WTC11 (cell line): ENCODE measurements around the gene MNX1. TPM values are rescaled to one million over a fixed set of nuclear protein-coding genes. Genes with fewer than 3 reads are reported as not detected.

Experiments
- ATAC-seq: fragments of 200-7000 bp; cut with Tn5 transposase; 2 replicates; pipeline ENCODE4 v1.10.0; 2021; ENCODE audit warnings: mild to moderate bottlenecking, moderate library complexity
- CTCF ChIA-PET: fragments of 300-600 bp; sonication (Branson Sonifier 250); formaldehyde crosslinking; loops from one replicate; lab custom pipeline; 2021; ENCODE audit warnings: antibody characterized with exemption; lab: Charles Lee
- POLR2A ChIA-PET: fragments of 350-600 bp; sonication (Branson Sonifier 250); formaldehyde crosslinking; loops from one replicate; lab custom pipeline; 2021; ENCODE audit warnings: antibody characterized with exemption; lab: Charles Lee
- DNase-seq: peaks from one replicate; pipeline ENCODE4 v3.0.0; 2021; ENCODE audit warnings: low spot score
- H3K27ac Mint-ChIP-seq: 2 replicates; pipeline ENCODE4 v1.8.0; 2021; ENCODE audit warnings: mixed read lengths
- H3K27me3 Mint-ChIP-seq: 2 replicates; pipeline ENCODE4 v1.8.0; 2021; ENCODE audit warnings: low read depth, mild to moderate bottlenecking, moderate library complexity, mixed read lengths
- H3K36me3 Mint-ChIP-seq: 2 replicates; pipeline ENCODE4 v1.8.0; 2021; ENCODE audit warnings: mixed read lengths
- H3K4me1 Mint-ChIP-seq: 2 replicates; pipeline ENCODE4 v1.8.0; 2022; ENCODE audit warnings: mixed read lengths
- H3K4me3 Mint-ChIP-seq: 2 replicates; pipeline ENCODE4 v1.8.0; 2021; ENCODE audit warnings: mild to moderate bottlenecking, moderate library complexity, mixed read lengths
- H3K9me3 Mint-ChIP-seq: 2 replicates; pipeline ENCODE4 v1.8.0; 2021; ENCODE audit warnings: mixed read lengths
- AFF4 ChIP-seq: sonication (generic); formaldehyde crosslinking; IDR thresholded peaks from 2 replicates; pipeline ENCODE4 v1.8.1; 2023; ENCODE audit warnings: mild to moderate bottlenecking, missing genetic modification reagents, borderline replicate concordance
- ATF3 ChIP-seq: sonication (generic); formaldehyde crosslinking; conservative IDR thresholded peaks from 2 replicates; pipeline ENCODE4 v1.8.1; 2022; ENCODE audit warnings: mild to moderate bottlenecking, missing genetic modification reagents
- CBFB ChIP-seq: sonication (generic); formaldehyde crosslinking; IDR thresholded peaks from 2 replicates; pipeline ENCODE4 v1.8.1; 2022; ENCODE audit warnings: mild to moderate bottlenecking, low read depth, missing genetic modification reagents
- CREM ChIP-seq: sonication (generic); formaldehyde crosslinking; IDR thresholded peaks from 2 replicates; pipeline ENCODE4 v1.8.1; 2022; ENCODE audit warnings: mild to moderate bottlenecking, missing genetic modification reagents, moderate library complexity
- CTCF ChIP-seq: fragments of 200-600 bp; IDR thresholded peaks from 2 replicates; pipeline ENCODE4 v1.8.0; 2022; ENCODE audit warnings: antibody characterized with exemption
- EMX1 ChIP-seq: fragments of 250-450 bp; sonication (Bioruptor Pico); IDR thresholded peaks from 2 replicates; pipeline ENCODE4 v1.8.0; 2021; ENCODE audit warnings: mild to moderate bottlenecking
- ESRRA ChIP-seq: sonication (generic); formaldehyde crosslinking; IDR thresholded peaks from 2 replicates; pipeline ENCODE4 v1.8.1; 2022; ENCODE audit warnings: mild to moderate bottlenecking, missing genetic modification reagents, borderline replicate concordance
- JAZF1 ChIP-seq: fragments of 250-450 bp; sonication (Bioruptor Pico); IDR thresholded peaks from 2 replicates; pipeline ENCODE4 v1.9.0; 2021; ENCODE audit warnings: moderate library complexity, mild to moderate bottlenecking, inconsistent platforms
- KAT7 ChIP-seq: sonication (generic); formaldehyde crosslinking; IDR thresholded peaks from 2 replicates; pipeline ENCODE4 v1.8.1; 2023; ENCODE audit warnings: missing genetic modification reagents, mild to moderate bottlenecking, borderline replicate concordance
- NFATC4 ChIP-seq: fragments of 250-450 bp; sonication (Bioruptor Pico); IDR thresholded peaks from 2 replicates; pipeline ENCODE4 v1.9.0; 2021; ENCODE audit warnings: mild to moderate bottlenecking
- PRDM15 ChIP-seq: sonication (generic); formaldehyde crosslinking; IDR thresholded peaks from 2 replicates; pipeline ENCODE4 v1.8.0; 2022; ENCODE audit warnings: missing genetic modification reagents
- TP53 ChIP-seq: sonication (generic); formaldehyde crosslinking; IDR thresholded peaks from 2 replicates; pipeline ENCODE4 v1.8.1; 2023; ENCODE audit warnings: mild to moderate bottlenecking, missing genetic modification reagents
- ZNF121 ChIP-seq: sonication (generic); formaldehyde crosslinking; IDR thresholded peaks from 2 replicates; pipeline ENCODE4 v1.8.0; 2023; ENCODE audit warnings: missing genetic modification reagents
- ZNF281 ChIP-seq: sonication (generic); formaldehyde crosslinking; IDR thresholded peaks from 2 replicates; pipeline ENCODE4 v1.8.0; 2023; ENCODE audit warnings: mild to moderate bottlenecking, missing genetic modification reagents
- ZNF425 ChIP-seq: fragments of 250-450 bp; sonication (Bioruptor Pico); conservative IDR thresholded peaks from 2 replicates; pipeline ENCODE4 v1.9.0; 2021; ENCODE audit warnings: mild to moderate bottlenecking
- ZNF532 ChIP-seq: fragments of 250-450 bp; sonication (Bioruptor Pico); IDR thresholded peaks from 2 replicates; pipeline ENCODE4 v1.9.0; 2021; ENCODE audit warnings: mild to moderate bottlenecking, borderline replicate concordance
- total RNA-seq: library from RNA; stranded (reverse); gene quantifications from 3 replicates; pipeline ENCODE4 v1.2.3, GENCODE V29; 2021

Gene MNX1
- total RNA-seq, 1 experiment from 2014 or later: 0.46 TPM

GRCh38 chr7:157037635-157038034, 27.2 kb upstream of the MNX1 start:
- H3K36me3 Mint-ChIP-seq: no peaks in the 10 kb centered on the region
- peaks cover 2% of the 10 kb centered on the region; the same call in 1 of the 2 replicates for H3K27me3 Mint-ChIP-seq
- TF ChIP-seq PRDM15 (CRISPR knock-in tag) (no peak), ZNF532 (CRISPR knock-in tag) (no peak), KAT7 (CRISPR knock-in tag) (no peak), ZNF425 (no peak), ESRRA (CRISPR knock-in tag) (no peak)
- DNase-seq: no peak
- H3K27ac Mint-ChIP-seq: no peak overlapping the region
- H3K4me1 Mint-ChIP-seq: peaks cover 7% of the 10 kb centered on the region
- CTCF ChIA-PET: no interaction called here
- H3K9me3 Mint-ChIP-seq: peaks cover 13% of the 10 kb centered on the region
- no peak for ATAC-seq
- no peak overlapping the region for H3K4me3 Mint-ChIP-seq
- POLR2A ChIA-PET: no interaction called here

- POLR2A ChIA-PET: no interaction called here
- peaks cover 13% of the 10 kb centered on the region for H3K9me3 Mint-ChIP-seq
- TF ChIP-seq ATF3 (CRISPR knock-in tag) (no peak), NFATC4 (no peak), TP53 (CRISPR knock-in tag) (no peak), ZNF121 (no peak), CREM (CRISPR knock-in tag) (no peak), ESRRA (CRISPR knock-in tag) (no peak), JAZF1 (no peak), CBFB (CRISPR knock-in tag) (no peak), EMX1 (no peak), ZNF281 (no peak), KAT7 (CRISPR knock-in tag) (no peak), CTCF (no peak), AFF4 (CRISPR knock-in tag) (no peak)
These were observed 26.6 kb upstream of the MNX1 start for GRCh38 chr7:157037028-157037427.

More at GRCh38 chr7:157037028-157037427, 26.6 kb upstream of the MNX1 start:
- Mint-ChIP-seq H3K27ac (no peak overlapping the region), H3K4me3 (no peak overlapping the region), H3K36me3 (no peaks in the 10 kb centered on the region), H3K27me3 (peaks cover 5% of the 10 kb centered on the region), H3K4me1 (peaks cover 6% of the 10 kb centered on the region)
- no peak for DNase-seq
- CTCF ChIA-PET: no interaction called here
- ATAC-seq: no peak
